AG08395 (cell line): ENCODE data around the gene HPN.
A peak's percentile ranks its signal among the peaks of the same experiment; 100 is the strongest.
"Not testable (repeated sequence)": the region's sequence is repeated elsewhere in the genome, so short reads cannot be mapped to it uniquely, and the experiment has no call there.

ENCODE experiments used
- DNase-seq: peaks from one replicate; pipeline ENCODE4 v3.0.0; 2012; ENCODE audit warnings: mixed read lengths, low spot score

Gene HPN

DNA sequence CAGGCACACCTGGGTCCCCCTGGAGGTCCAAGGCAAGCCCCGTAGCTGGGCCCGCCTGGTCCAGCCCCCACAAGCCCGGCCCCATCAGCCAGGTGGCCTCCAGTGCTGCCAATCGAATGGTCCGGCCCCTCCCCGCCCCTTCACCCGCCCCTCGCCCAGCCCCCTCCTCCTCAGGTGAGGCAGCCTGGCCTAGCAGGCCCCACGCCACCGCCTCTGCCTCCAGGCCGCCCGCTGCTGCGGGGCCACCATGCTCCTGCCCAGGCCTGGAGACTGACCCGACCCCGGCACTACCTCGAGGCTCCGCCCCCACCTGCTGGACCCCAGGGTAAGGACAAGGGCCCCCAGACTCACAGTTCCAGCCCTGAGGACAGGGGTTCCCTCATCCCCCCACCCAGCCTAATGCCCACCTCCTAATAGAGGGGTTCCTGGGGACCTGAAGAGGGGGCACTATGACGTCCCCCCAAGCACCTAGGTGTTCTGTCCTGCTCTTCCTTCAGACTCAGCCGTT is at the start of gene HPN:
Gene HPN, plus strand, starts transcription at position 174 of the 508 bp plus-strand sequence. CDS start 786 bp downstream, outside the sequence.
- no peak for DNase-seq

DNA sequence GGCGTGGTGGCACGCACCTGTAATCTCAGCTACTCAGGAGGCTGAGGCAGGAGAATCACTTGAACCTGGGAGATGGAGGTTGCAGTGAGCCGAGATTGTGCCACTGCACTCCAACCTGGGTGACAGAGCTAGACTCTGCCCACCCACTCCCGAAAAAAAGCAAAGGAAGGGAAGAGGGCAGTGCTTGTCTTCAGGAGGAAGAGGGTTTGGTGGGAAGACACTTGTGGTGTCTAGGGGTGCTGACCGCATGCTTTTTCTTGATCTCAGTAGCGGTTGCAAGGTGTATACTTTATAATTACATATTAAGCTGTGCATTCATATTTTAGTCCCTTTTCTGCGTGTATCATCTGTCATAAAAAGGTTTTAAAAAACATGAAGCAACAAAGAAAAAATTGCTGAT is 48.9 kb upstream of the HPN start:
- not testable (repeated sequence) for DNase-seq

- no peak for DNase-seq
These were observed 47.3 kb upstream of the HPN start for GRCh38 chr19:34994286-34994642.

DNA sequence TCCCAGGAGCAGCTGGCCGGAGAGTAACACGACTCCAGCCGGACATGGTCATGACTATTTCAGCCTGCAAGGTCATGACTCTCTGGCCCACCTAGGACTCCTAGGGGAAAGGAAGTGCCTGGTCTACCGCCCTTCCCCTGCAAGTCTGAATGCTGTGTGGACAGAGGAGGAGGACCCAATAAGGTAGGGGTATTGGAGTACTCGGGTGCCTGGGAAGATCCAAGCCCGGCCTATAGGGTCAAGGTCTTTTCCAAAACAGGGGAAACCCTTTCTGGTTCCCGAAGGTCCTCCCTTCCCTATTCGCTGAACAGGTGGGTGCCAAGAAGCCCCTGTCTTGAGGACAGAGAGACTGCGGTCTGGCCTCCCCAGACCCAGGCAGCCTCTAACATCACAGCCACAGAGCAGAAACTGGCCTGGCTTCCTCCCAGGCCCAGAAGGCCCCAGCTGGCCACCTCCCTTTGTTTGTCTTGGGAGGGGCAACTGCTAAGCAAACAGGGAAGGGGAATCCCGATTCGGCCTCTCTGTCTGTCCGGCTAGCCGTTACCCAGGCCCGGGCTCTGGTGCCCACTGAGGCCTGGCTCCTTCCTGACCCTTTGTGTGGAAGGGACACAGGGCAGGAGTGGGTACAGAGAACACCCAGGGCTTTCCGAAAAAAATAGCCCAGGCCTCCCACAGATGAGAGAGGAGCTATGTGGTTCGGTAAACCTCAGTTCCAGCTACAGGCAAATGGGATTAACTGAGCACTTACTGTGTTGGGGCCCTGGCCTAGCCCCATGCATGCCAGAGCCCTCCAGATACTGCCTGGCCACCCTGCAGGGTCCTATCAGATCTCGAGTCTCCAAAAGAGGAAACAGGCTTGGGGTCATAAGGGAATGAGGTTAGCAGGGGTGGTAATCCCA is 46.6 kb upstream of the HPN start:
- no peak for DNase-seq

- no peak for DNase-seq
These were observed 46.0 kb upstream of the HPN start for GRCh38 chr19:34995551-34995950.

DNA sequence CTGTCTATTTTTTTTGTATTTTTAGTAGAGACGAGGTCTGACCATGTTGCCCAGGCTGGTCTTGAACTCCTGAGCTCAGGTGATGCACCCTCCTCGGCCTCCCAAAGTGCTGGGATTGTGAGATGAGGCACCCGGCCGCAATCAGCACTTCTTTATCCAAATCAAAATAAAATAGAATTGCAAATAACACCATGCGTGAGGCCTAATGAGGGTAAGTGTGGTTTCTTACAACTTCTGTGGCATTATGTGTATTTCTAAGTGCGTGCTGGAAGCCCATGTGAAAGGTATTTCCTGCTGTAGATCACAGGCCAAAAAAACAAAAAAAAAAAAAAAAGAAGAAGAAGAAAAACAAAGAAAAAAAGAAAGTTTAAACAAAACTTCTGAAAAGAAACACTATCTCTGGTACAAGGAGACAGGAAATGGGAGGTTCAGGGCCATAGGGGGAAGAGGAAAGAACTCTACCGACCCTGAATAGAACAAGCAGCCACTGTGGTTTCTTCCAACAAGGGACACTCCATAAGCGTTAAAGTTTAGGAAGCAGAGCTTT is 44.4 kb upstream of the HPN start:
- DNase-seq = no peak

DNA sequence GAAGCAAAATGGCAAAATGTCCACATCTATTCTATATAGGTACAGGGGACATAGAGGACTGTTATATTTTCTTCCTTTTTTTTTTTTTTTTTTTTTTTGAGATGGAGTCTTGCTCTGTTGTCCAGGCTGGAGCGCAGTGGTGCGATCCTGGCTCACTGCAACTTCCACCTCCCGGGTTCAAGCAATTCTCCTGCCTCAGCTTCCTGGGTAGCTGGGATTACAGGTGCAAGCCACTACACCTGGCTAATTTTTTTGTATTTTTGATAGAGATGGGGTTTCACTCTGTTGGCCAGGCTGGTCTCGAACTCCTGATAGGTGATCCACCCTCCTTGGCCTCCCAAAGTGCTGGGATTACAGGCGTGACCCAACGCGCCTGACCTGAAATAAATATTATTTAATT is 43.3 kb upstream of the HPN start:
- not testable (repeated sequence) for DNase-seq

DNA sequence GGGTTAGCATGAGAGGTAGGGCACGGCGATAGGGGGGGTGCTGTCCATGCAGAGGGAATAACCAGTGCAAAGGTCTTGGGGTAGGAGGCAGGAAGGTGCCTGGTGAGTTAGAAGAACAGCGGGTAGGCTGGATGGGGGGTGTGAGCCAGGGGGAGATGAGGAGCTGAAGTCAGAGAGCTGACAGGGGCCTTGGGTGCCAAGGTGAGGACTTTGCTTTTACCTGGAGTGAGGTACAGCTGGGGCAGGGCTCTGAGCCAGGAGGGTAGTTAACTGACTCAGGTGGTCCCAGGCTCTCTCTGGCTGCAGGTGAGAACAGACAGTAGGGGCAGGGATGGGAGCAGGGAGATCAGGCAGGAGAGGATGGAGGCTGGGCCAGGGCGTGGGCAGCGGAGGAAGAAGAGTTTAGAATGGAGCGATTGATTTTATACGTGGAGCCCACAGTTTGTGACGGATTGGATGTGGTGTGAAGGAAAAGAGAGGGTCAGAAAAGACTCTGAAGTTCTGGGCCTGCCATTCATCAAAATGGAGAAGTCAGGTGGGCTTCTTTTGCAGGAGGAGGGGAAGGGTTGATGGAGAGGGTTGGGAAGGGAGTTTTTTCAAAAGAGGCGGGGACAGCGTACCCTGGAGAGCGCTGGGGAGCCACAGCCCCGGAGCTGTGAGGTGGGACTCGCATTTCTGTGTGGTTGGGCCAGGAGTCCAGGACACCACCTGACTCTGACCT is 42.6 kb upstream of the HPN start:
- peak; percentile 25 for DNase-seq

- peak; percentile 97 for DNase-seq
These were observed 41.8 kb upstream of the HPN start, which contains the start of gene GRAMD1A for GRCh38 chr19:34999498-35000337. Gene GRAMD1A (plus strand): TSS chr19:35000323. CDS start chr19:35000479, 156 bp downstream.

- no peak for DNase-seq
These were observed 41.2 kb upstream of the HPN start for GRCh38 chr19:35000338-35000646.

DNA sequence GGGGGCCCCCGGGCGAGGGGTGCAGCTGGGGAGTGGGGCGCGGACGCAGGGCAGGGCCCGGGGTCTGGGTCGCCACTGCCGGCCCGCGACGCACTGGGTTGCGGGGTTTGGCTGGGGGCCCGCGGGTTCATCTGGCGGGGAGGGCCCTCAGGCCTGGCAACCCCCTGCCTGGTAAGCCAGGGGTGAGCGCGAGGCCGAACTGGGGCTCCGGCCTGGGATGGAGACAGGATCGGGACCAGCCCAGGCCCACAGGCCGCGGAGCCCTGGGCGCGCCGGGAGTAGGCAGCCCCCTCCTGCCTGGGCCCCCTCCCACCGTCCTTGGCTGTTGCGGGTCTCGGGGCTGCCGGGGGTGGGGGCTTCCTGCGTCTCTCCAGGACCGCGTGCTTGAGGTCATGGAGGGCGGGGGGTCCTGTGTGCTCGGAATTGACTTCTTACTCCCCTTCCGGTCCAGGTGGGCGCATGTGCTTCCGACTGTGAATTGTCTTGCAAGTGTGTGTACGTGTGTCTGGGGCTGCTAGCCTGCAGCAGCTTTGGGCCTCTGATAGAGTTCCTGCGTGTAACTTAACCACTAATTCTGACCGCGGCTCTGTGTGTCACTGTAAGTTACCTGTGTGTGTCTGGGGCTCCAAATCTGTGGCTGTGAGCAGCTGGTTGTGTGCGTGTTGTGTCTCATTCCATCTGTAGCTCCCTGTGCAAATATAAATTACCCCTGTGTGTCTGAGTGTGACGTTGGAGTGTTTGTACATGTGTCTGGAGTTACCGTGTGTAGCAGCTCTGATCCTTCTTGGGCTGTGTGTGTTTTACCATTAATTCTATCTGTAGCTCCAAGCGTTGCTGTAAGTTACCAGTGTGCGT is 40.6 kb upstream of the HPN start:
- peak; percentile 34 for DNase-seq

- DNase-seq = no peak
These were observed 39.4 kb upstream of the HPN start for GRCh38 chr19:35002037-35002535.

DNA sequence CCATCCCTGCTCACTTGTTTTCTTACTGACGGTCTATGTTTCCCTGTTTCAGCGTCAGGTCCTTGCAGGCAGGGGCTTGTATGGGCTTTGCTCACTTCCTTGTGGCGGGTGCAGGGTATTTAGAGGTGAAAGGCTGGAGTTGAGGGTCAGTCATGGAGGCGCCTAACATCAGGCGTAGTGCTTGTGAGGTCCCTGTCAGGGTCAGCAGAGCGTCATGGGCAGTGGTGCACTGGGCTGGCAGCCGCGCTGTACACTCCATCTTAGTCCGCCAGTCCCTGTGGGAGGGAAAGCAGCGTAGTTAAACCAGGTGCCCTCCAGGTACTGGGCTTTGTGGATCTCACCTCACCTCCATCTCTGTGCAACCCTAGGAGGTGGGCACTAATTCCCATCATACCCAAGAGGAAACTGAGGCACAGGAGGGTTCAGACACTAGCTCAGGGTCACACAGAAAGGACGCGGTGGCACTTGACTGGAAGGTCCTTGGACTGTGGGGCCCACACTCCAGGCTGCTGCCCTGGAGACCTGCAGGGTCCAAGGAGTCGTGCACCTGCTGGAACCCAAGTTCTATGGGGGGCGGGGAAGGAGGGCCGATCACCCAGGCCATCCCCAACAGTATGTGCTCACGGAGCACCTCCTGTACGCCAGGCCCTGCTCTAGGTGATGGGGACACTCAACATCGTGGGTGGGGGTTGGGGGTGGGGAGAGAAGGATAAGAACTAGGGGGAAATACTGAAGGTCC is 36.8 kb upstream of the HPN start:
- no peak for DNase-seq

DNA sequence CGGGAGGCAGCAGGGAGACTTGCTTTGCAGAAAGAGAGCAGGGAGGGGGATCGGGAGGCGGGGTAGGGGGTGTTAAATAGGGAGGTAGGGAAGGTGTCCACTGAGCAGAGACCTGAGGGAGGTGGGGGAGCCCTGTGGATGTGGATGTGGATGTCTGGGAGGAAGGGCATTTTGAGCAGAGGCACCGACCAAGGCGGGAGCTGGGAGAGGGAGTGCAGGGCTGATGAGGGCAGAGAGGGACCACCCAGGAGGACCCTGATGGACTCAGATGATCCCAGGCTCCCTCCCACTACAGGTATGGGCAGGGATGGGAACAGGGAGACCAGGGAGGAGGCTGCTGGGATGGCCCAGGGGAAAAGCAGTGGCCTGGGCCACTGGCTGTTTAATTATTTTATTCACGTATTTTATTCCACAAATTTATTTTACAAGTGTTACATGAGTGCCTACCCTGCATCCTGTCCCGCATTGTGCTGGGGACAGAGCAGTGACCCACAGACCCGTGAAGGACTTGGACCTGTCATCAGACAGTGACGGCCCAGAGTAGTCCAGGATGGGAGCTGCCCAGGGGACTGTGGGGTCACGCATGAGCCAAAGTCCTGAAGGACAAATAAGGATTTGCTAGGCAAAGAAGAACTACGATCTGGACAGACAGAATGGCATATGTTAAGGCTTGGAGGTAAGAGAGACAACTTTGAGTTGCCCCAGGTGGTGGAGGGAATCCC is 36.1 kb upstream of the HPN start:
- DNase-seq = no peak

- not testable (repeated sequence) for DNase-seq
These were observed 35.5 kb upstream of the HPN start for GRCh38 chr19:35006007-35006341.

DNA sequence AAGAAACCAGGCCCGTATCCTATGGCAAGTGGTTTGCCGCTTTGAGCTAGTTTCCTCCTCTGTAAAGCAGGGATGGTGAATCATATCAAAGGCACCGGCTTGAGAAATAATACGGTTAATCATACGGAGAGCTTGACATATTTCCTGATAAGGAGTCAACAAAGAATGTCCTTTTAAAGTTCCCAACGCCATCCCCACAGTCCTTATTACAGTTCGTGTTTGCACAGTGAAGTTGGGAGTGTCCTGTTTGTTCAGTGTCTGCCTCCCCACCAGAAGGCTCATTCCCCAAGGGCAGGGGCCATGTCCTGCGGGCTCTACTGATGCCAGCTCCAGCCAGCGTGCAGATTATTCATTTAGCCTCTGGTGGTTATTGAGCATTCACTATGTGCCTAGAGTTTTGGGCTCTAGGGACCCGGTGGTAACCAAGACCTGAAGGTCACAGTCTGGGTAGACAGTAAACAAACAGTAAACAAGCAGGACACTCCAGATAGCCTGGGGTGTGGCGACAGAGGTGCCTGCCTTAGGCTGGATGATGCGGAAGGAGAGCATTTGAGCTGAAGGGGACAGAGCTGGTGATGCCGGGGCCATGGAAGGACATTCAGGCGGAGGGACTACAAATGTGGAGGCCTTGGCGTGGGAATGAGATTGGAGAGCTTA is 35.1 kb upstream of the HPN start:
- no peak for DNase-seq

GRCh38 chr19:35006999-35007365 is 34.5 kb upstream of the HPN start:
- DNase-seq = no peak

DNA sequence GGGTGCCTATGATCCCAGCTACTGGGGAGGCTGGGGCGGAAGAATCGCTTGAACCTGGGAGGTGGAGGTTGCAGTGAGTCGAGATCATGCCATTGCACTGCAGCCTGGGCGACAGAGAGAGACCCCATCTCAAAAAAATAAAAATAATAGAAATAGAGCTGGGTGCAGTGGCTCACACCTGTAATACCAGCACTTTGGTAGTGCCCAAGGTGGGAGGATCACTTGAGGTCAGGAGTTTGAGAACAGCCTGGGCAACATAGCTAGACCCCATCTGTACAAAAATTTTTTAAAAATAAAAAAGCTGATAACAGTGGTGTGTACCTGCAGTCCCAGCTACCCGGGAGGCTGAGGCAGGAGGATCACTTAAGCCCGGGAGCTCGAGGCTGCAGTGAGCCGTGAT is 34.1 kb upstream of the HPN start:
- DNase-seq = not testable (repeated sequence)

GRCh38 chr19:35008891-35009341 is 32.6 kb upstream of the HPN start:
- no peak for DNase-seq
